Right renal pelvis (tissue), 4 donors: ENCODE results near the gene TRPV5. TPM values are rescaled to one million over a fixed set of nuclear protein-coding genes. Genes with fewer than 3 reads are reported as not detected.

Source experiments
- DNase-seq, 4 donors: peaks; one replicate each; pipeline ENCODE4 v3.0.0-alpha.2; 2013; ENCODE audit warnings: low read depth in 4 of 4, low spot score in 3 of 4, missing footprints in 1 of 4
- polyA plus RNA-seq, 4 donors: library from polyadenylated mRNA; unstranded; fragments of 120-200 nt; gene quantifications; one replicate each; pipeline ENCODE4 v1.2.1, GENCODE V29; 2013; ENCODE audit not compliant: insufficient read length in 4 of 4

Gene TRPV5
- polyA plus RNA-seq, 4 donors = 0.58 to 1.5 (median 0.81) TPM

GRCh38 chr7:142910481-142910880, 23.1 kb downstream of the TRPV5 start:
- DNase-seq = no peak

- no peak for DNase-seq
These were observed 23.5 kb downstream of the TRPV5 start for GRCh38 chr7:142910031-142910433.

GRCh38 chr7:142908921-142909890, 24.3 kb downstream of the TRPV5 start:
- no peak for DNase-seq

- no peak for DNase-seq
These were observed 25.3 kb downstream of the TRPV5 start for GRCh38 chr7:142908290-142908689.

GRCh38 chr7:142906643-142907042, 26.9 kb downstream of the TRPV5 start:
- no peak for DNase-seq

- no peak for DNase-seq
These were observed 27.8 kb downstream of the TRPV5 start for GRCh38 chr7:142905759-142906158.

GRCh38 chr7:142904128-142904527, 29.4 kb downstream of the TRPV5 start:
- DNase-seq = no peak

- DNase-seq = no peak
These were observed 31.9 kb downstream of the TRPV5 start for GRCh38 chr7:142901426-142902259.

GRCh38 chr7:142899661-142900060, 33.9 kb downstream of the TRPV5 start:
- no peak for DNase-seq

- no peak for DNase-seq
These were observed 35.0 kb downstream of the TRPV5 start for GRCh38 chr7:142898377-142899170.

GRCh38 chr7:142897691-142898090, 35.9 kb downstream of the TRPV5 start:
- DNase-seq = no peak

- DNase-seq = no peak
These were observed 36.7 kb downstream of the TRPV5 start for GRCh38 chr7:142896741-142897379.

GRCh38 chr7:142896151-142896550, 37.4 kb downstream of the TRPV5 start:
- DNase-seq = no peak

GRCh38 chr7:142894985-142895593, 38.5 kb downstream of the TRPV5 start:
- DNase-seq = no peak

GRCh38 chr7:142894112-142894984, 39.2 kb downstream of the TRPV5 start:
- no peak for DNase-seq

- no peak for DNase-seq
These were observed 40.6 kb downstream of the TRPV5 start for GRCh38 chr7:142892951-142893350.

- DNase-seq = no peak
These were observed 42.0 kb downstream of the TRPV5 start for GRCh38 chr7:142891490-142892082.

- no peak for DNase-seq
These were observed 42.6 kb downstream of the TRPV5 start for GRCh38 chr7:142890874-142891485.
